GM23338 (cell line): ENCODE data around the gene DLGAP4. TPM values are rescaled to one million over a fixed set of nuclear protein-coding genes. Genes with fewer than 3 reads are reported as not detected.
A peak's percentile ranks its signal among the peaks of the same experiment; 100 is the strongest.

Experiments used
- ATAC-seq: fragments of 200-7000 bp; cut with Tn5 transposase; 3 replicates; pipeline ENCODE4 v1.9.1; 2020
- DNase-seq: peaks from one replicate; pipeline ENCODE4 v3.0.0-alpha.2; 2015; ENCODE audit warnings: low spot score
- H2AFZ ChIP-seq: fragments of 200-600 bp; sonication (generic); 2 replicates; pipeline ENCODE4 v1.8.0; 2016; ENCODE audit warnings: antibody characterized with exemption, mild to moderate bottlenecking, moderate library complexity
- H3F3A ChIP-seq: fragments of 200-600 bp; sonication (generic); replicated peaks from 2 replicates; pipeline ENCODE4 v1.8.0; 2017; ENCODE audit warnings: antibody characterized with exemption, mixed run types, low read depth
- H3K27ac ChIP-seq: fragments of 200-600 bp; sonication (generic); 2 replicates; pipeline ENCODE4 v1.6.1; 2016; ENCODE audit warnings: low read depth
- H3K27me3 ChIP-seq: fragments of 200-600 bp; sonication (generic); 2 replicates; pipeline ENCODE4 v1.8.0; 2016; ENCODE audit warnings: mild to moderate bottlenecking, mixed run types, moderate library complexity; ENCODE audit not compliant: insufficient read depth
- H3K36me3 ChIP-seq: fragments of 200-600 bp; sonication (generic); 2 replicates; pipeline ENCODE4 v1.8.0; 2016; ENCODE audit warnings: mild to moderate bottlenecking; ENCODE audit not compliant: insufficient read depth
- H3K4me1 ChIP-seq: fragments of 200-600 bp; sonication (generic); 2 replicates; pipeline ENCODE4 v1.8.0; 2016; ENCODE audit warnings: mild to moderate bottlenecking, moderate library complexity; ENCODE audit not compliant: insufficient read depth
- H3K4me2 ChIP-seq: fragments of 200-600 bp; sonication (generic); 2 replicates; pipeline ENCODE4 v1.7.1; 2017; ENCODE audit warnings: mixed run types
- H3K4me3 ChIP-seq: fragments of 200-600 bp; sonication (generic); 2 replicates; pipeline ENCODE4 v1.6.1; 2016; ENCODE audit warnings: mixed run types
- H3K79me2 ChIP-seq: fragments of 200-600 bp; sonication (generic); replicated peaks from 2 replicates; pipeline ENCODE4 v1.8.0; 2017; ENCODE audit warnings: mild to moderate bottlenecking; ENCODE audit not compliant: insufficient read depth
- H3K9me2 ChIP-seq: fragments of 200-600 bp; sonication (generic); 2 replicates; pipeline ENCODE4 v1.8.0; 2017; ENCODE audit not compliant: insufficient read depth
- H4K20me1 ChIP-seq: fragments of 200-600 bp; sonication (generic); replicated peaks from 2 replicates; pipeline ENCODE4 v1.8.0; 2017; ENCODE audit warnings: mild to moderate bottlenecking; ENCODE audit not compliant: insufficient read depth
- H3K27ac Mint-ChIP-seq: 2 replicates; pipeline ENCODE4 v1.8.0; 2020; ENCODE audit warnings: inconsistent platforms, mild to moderate bottlenecking, moderate library complexity, mixed read lengths
- H3K27me3 Mint-ChIP-seq: 3 replicates; pipeline ENCODE4 v1.8.0; 2022; ENCODE audit warnings: low read depth, mild to moderate bottlenecking, moderate library complexity, mixed read lengths, inconsistent platforms; ENCODE audit not compliant: insufficient read depth, poor library complexity
- H3K36me3 Mint-ChIP-seq: 3 replicates; pipeline ENCODE4 v1.8.0; 2021; ENCODE audit warnings: low read depth, mild to moderate bottlenecking, inconsistent platforms, moderate library complexity, mixed read lengths
- H3K4me1 Mint-ChIP-seq: 3 replicates; pipeline ENCODE4 v1.8.0; 2020; ENCODE audit warnings: mild to moderate bottlenecking, inconsistent platforms, mixed read lengths
- H3K4me3 Mint-ChIP-seq: 3 replicates; pipeline ENCODE4 v1.8.0; 2021; ENCODE audit warnings: moderate library complexity, mild to moderate bottlenecking, inconsistent platforms, mixed read lengths
- H3K9me3 Mint-ChIP-seq: 3 replicates; pipeline ENCODE4 v1.8.0; 2020; ENCODE audit warnings: moderate library complexity, mild to moderate bottlenecking, inconsistent platforms, mixed read lengths
- EZH2 ChIP-seq: fragments of 200-600 bp; sonication (generic); IDR thresholded peaks from one replicate; pipeline ENCODE4 v1.8.0; 2017; ENCODE audit warnings: antibody characterized with exemption, mild to moderate bottlenecking, low read depth; ENCODE audit not compliant: unreplicated experiment
- JUNB ChIP-seq: IDR thresholded peaks from one replicate; pipeline ENCODE4 v1.6.1; 2016; ENCODE audit warnings: antibody characterized with exemption; ENCODE audit not compliant: unreplicated experiment
- NANOG ChIP-seq: IDR thresholded peaks from 2 replicates; pipeline ENCODE4 v1.6.1; 2016; ENCODE audit warnings: antibody characterized with exemption, borderline replicate concordance
- POLR2AphosphoS5 ChIP-seq: IDR thresholded peaks from 2 replicates; pipeline ENCODE4 v1.6.1; 2016; ENCODE audit warnings: antibody characterized with exemption, low read depth
- REST ChIP-seq: IDR thresholded peaks from one replicate; pipeline ENCODE4 v1.6.1; 2018; ENCODE audit warnings: antibody characterized with exemption; ENCODE audit not compliant: unreplicated experiment
- ZNF114 ChIP-seq: fragments of 250-450 bp; sonication (Bioruptor Pico); IDR thresholded peaks from 2 replicates; pipeline ENCODE4 v1.5.0; 2020; ENCODE audit warnings: mild to moderate bottlenecking, moderate library complexity
- ZNF331 ChIP-seq: fragments of 250-450 bp; sonication (Bioruptor Pico); IDR thresholded peaks from 2 replicates; pipeline ENCODE4 v1.5.0; 2020; ENCODE audit warnings: low read depth, mild to moderate bottlenecking, moderate library complexity
- polyA plus RNA-seq: library from polyadenylated mRNA; unstranded; fragments of >200 nt; fragmentation: Nextera tagmentation; extraction: Ambion mirVana; gene quantifications from 2 replicates; pipeline ENCODE4 v1.2.1, GENCODE V29; 2016
- total RNA-seq: library from RNA; depleted of rRNA; stranded (reverse); fragments of >200 nt; shearing (Covaris generic); gene quantifications from 2 replicates; pipeline ENCODE4 v1.2.3, GENCODE V29; 2014
- TF ChIP-seq, protein P1 (sequence below): IDR thresholded peaks from 2 replicates; pipeline ENCODE4 v1.6.1; 2016; ENCODE audit warnings: antibody characterized with exemption
- TF ChIP-seq, protein P2 (sequence below), 2 experiments: fragments of 200-600 bp in 1 of 2; sonication (generic) in 1 of 2; conservative IDR thresholded peaks; 2 replicates each; pipeline versions ENCODE4 v1.5.1 to v1.6.1; 2016 to 2017; ENCODE audit warnings: antibody characterized with exemption in 2 of 2, low read depth in 2 of 2, mild to moderate bottlenecking in 2 of 2, moderate library complexity in 1 of 2

The DLGAP4 gene
- total and polyA plus RNA-seq, 2 experiments from 2014 or later, result 46.1 to 52.2 TPM

GRCh38 chr20:36339646-36340592 lies 33.8 kb downstream of the DLGAP4 start:
- Histone ChIP-seq H2AFZ (peak overlapping the region; percentile 61; the same call in 1 of the 2 replicates), H3F3A (0 out of 2 replicates have a peak, but pooled peaks cover 3% of the 10 kb centered on the region), H3K4me1 (no peaks in the 10 kb centered on the region; the same call in 1 of the 2 replicates), H3K27ac (no peak overlapping the region), H3K79me2 (no peaks in the 10 kb centered on the region), H3K4me2 (peak overlapping the region; percentile 53; the same call in 1 of the 2 replicates), H4K20me1 (no peaks in the 10 kb centered on the region; the same call in 1 of the 2 replicates), H3K4me3 (no peak overlapping the region), H3K36me3 (no peaks in the 10 kb centered on the region), H3K9me2 (no peaks in the 10 kb centered on the region), H3K27me3 (no peaks in the 10 kb centered on the region)
- no peaks in the 10 kb centered on the region; the same call in 2 of the 3 replicates for H3K9me3 Mint-ChIP-seq
- ATAC-seq (peak; percentile 75), DNase-seq (peak; percentile 76)
- H3K4me3 Mint-ChIP-seq, result no peak overlapping the region; the same call in 2 of the 3 replicates
- TF ChIP-seq, protein P1, sequence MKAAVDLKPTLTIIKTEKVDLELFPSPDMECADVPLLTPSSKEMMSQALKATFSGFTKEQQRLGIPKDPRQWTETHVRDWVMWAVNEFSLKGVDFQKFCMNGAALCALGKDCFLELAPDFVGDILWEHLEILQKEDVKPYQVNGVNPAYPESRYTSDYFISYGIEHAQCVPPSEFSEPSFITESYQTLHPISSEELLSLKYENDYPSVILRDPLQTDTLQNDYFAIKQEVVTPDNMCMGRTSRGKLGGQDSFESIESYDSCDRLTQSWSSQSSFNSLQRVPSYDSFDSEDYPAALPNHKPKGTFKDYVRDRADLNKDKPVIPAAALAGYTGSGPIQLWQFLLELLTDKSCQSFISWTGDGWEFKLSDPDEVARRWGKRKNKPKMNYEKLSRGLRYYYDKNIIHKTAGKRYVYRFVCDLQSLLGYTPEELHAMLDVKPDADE, result no peak
- TF ChIP-seq EZH2 (no peak), POLR2AphosphoS5 (no peak), ZNF331 (no peak), JUNB (no peak), REST (no peak), ZNF114 (CRISPR knock-in tag) (no peak), NANOG (no peak)
- TF ChIP-seq, protein P2, sequence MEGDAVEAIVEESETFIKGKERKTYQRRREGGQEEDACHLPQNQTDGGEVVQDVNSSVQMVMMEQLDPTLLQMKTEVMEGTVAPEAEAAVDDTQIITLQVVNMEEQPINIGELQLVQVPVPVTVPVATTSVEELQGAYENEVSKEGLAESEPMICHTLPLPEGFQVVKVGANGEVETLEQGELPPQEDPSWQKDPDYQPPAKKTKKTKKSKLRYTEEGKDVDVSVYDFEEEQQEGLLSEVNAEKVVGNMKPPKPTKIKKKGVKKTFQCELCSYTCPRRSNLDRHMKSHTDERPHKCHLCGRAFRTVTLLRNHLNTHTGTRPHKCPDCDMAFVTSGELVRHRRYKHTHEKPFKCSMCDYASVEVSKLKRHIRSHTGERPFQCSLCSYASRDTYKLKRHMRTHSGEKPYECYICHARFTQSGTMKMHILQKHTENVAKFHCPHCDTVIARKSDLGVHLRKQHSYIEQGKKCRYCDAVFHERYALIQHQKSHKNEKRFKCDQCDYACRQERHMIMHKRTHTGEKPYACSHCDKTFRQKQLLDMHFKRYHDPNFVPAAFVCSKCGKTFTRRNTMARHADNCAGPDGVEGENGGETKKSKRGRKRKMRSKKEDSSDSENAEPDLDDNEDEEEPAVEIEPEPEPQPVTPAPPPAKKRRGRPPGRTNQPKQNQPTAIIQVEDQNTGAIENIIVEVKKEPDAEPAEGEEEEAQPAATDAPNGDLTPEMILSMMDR (conservative IDR thresholded peaks at IDR 0.05; ENCODE audit: low read depth in 2 of 2), result no peak
- no peaks in the 10 kb centered on the region for H3K36me3 Mint-ChIP-seq
- H3K27ac Mint-ChIP-seq, result peak overlapping the region; percentile 61; the same call in 1 of the 2 replicates
- peaks cover 14% of the 10 kb centered on the region for H3K27me3 Mint-ChIP-seq
- peaks cover 46% of the 10 kb centered on the region for H3K4me1 Mint-ChIP-seq
